ENCODE data around the gene FZD1.
A peak's percentile ranks its signal among the peaks of the same experiment; 100 is the strongest.

Gene FZD1

GRCh38 chr7:91264046-91264923 lies at the start of gene FZD1:
FZD1 (plus strand) TSS chr7:91264433; CDS start chr7:91264881, 448 bp downstream.
- DNase-seq = peak; percentile 98

- DNase-seq = no peak
Observed at GRCh38 chr7:91226411-91226810, 37.8 kb upstream of the FZD1 start.

GRCh38 chr7:91228327-91228726 lies 35.9 kb upstream of the FZD1 start:
- DNase-seq = no peak

- no peak for DNase-seq
Observed at GRCh38 chr7:91228927-91229558, 35.2 kb upstream of the FZD1 start.

GRCh38 chr7:91230100-91230499 lies 34.1 kb upstream of the FZD1 start:
- DNase-seq = no peak

- DNase-seq = no peak
Observed at GRCh38 chr7:91230503-91230902, 33.7 kb upstream of the FZD1 start.

GRCh38 chr7:91233212-91233611 lies 31.0 kb upstream of the FZD1 start:
- DNase-seq = no peak

GRCh38 chr7:91235211-91235832 lies 28.9 kb upstream of the FZD1 start:
- DNase-seq = no peak

- DNase-seq = no peak
Observed at GRCh38 chr7:91239171-91239604, 25.0 kb upstream of the FZD1 start.

GRCh38 chr7:91239772-91240171 lies 24.5 kb upstream of the FZD1 start:
- no peak for DNase-seq

- no peak for DNase-seq
Observed at GRCh38 chr7:91240376-91240941, 23.8 kb upstream of the FZD1 start.

- DNase-seq = no peak
Observed at GRCh38 chr7:91242097-91242844, 22.0 kb upstream of the FZD1 start.

- DNase-seq = no peak
Observed at GRCh38 chr7:91243591-91244301, 20.5 kb upstream of the FZD1 start.

- DNase-seq = no peak
Observed at GRCh38 chr7:91247500-91247899, 16.7 kb upstream of the FZD1 start.

- no peak for DNase-seq
Observed at GRCh38 chr7:91248996-91249395, 15.2 kb upstream of the FZD1 start.

GRCh38 chr7:91249506-91250233 lies 14.6 kb upstream of the FZD1 start:
- no peak for DNase-seq

GRCh38 chr7:91250706-91251105 lies 13.5 kb upstream of the FZD1 start:
- DNase-seq = no peak

- no peak for DNase-seq
Observed at GRCh38 chr7:91251877-91252276, 12.4 kb upstream of the FZD1 start.

GRCh38 chr7:91263384-91264045 lies 718 bp upstream of the FZD1 start:
- peak; percentile 53 for DNase-seq

GRCh38 chr7:91264924-91265681 lies 870 bp downstream of the FZD1 start:
- peak; percentile 77 for DNase-seq
